GM21717 (cell line): Measurements from ENCODE around the gene EFNA4.

ENCODE experiments used
- ATAC-seq: cut with Tn5 transposase; IDR thresholded peaks from one replicate; pipeline ENCODE4 v1.9.1; 2021; ENCODE audit warnings: mild to moderate bottlenecking, moderate library complexity; ENCODE audit not compliant: unreplicated experiment

EFNA4 gene

GRCh38 chr1:155072531-155073289, 9.2 kb downstream of the EFNA4 start:
- ATAC-seq: no peak

GRCh38 chr1:155073377-155074242, 10.1 kb downstream of the EFNA4 start:
- ATAC-seq: no peak

- no peak for ATAC-seq
Measured at GRCh38 chr1:155075535-155075934, 12.0 kb downstream of the EFNA4 start.

GRCh38 chr1:155076371-155076770, 12.8 kb downstream of the EFNA4 start:
- ATAC-seq: no peak

GRCh38 chr1:155077346-155077745, 13.8 kb downstream of the EFNA4 start:
- ATAC-seq: no peak

GRCh38 chr1:155077758-155078445, 14.4 kb downstream of the EFNA4 start:
- ATAC-seq: no peak

- no peak for ATAC-seq
Measured at GRCh38 chr1:155078469-155079209, 15.1 kb downstream of the EFNA4 start, which contains the start of gene EFNA3. Gene EFNA3 (plus strand): TSS chr1:155078837. CDS start chr1:155078942, 105 bp downstream.

GRCh38 chr1:155079210-155079486, 15.6 kb downstream of the EFNA4 start:
- ATAC-seq: no peak

- no peak for ATAC-seq
Measured at GRCh38 chr1:155079487-155080311, 16.2 kb downstream of the EFNA4 start.

- ATAC-seq: no peak
Measured at GRCh38 chr1:155080312-155081228, 17.0 kb downstream of the EFNA4 start.

- no peak for ATAC-seq
Measured at GRCh38 chr1:155081472-155082300, 18.1 kb downstream of the EFNA4 start.

GRCh38 chr1:155082301-155083051, 18.9 kb downstream of the EFNA4 start:
- no peak for ATAC-seq

- no peak for ATAC-seq
Measured at GRCh38 chr1:155083052-155083541, 19.6 kb downstream of the EFNA4 start.

- no peak for ATAC-seq
Measured at GRCh38 chr1:155083865-155084721, 20.6 kb downstream of the EFNA4 start.

- ATAC-seq: peak; percentile 80
Measured at GRCh38 chr1:155084722-155085503, 21.4 kb downstream of the EFNA4 start.
